ENCODE measurements around the gene ADGRB2. TPM values are rescaled to one million over a fixed set of nuclear protein-coding genes. Genes with fewer than 3 reads are reported as not detected.

The ADGRB2 gene
- total and polyA plus RNA-seq, 2 of the 4 experiments (the other 2 are of a cell fraction): 2.2 to 11.9 TPM

DNA sequence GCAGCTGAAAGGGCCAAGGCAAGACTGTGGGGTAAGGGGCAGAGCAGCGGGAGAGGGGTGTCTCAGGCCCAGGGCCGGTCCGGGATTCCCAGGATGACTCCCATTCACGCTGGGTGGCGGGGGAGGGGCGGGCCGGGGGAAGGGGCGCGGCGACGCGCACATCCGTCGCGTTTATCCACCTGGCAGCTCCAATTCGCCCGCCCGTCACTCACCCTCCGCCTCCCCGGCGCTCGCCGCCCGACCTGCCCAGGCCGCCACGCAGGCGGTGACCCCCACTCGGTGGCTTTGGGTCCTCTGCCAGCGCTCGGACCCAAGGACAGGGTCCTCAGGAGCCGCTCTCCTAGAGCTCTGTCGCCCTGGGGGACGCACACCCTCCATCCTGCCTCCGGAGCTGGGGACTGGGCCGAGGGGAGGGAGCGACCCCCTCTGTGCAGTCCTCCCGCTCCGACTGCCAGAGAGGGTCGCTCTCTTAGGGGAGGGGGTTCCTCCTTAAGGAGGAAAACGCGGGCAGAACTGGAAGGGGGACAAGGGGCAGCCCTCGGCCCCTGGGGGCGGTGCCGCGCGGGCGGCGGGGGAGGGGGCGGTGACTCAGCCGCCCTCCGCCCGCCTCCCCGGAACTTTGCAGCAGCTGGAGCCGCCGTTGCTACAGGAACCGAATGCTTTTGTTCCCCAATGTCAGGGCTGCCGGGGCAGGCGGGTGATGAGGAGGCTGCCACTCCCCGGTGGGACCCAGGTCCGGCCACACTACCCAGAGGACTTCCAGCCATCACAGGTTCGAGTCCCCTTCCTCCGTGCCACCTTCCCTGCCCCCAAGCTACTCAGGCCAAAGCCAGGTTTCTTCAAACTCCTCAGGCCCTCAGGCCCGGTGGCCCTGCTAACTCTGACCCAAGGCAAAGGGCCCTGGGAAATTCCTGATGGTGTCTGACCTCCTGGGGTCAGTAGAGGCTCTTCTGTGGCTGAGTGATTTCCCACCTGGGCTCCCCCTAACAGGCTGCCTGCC, 3.4 kb downstream of the ADGRB2 start (continued):
- no peak for TF ChIP-seq RCOR1 (IDR thresholded peaks at IDR 0.05; ENCODE audit: insufficient replicate concordance, low read length)
- TF ChIP-seq MAFK (IDR thresholded peaks at IDR 0.05; ENCODE audit: low read depth, low read length): no peak
- TF ChIP-seq FOS (IDR thresholded peaks at IDR 0.05; ENCODE audit: low read depth, low read length): peak; percentile 56; the same call in 1 of the 2 replicates
- TF ChIP-seq CHD1 (IDR thresholded peaks at IDR 0.05; ENCODE audit: low read depth, low read length): no peak

Data from IMR-90 (cell line).